ENCODE measurements around the gene PSORS1C1.

The PSORS1C1 gene

DNA sequence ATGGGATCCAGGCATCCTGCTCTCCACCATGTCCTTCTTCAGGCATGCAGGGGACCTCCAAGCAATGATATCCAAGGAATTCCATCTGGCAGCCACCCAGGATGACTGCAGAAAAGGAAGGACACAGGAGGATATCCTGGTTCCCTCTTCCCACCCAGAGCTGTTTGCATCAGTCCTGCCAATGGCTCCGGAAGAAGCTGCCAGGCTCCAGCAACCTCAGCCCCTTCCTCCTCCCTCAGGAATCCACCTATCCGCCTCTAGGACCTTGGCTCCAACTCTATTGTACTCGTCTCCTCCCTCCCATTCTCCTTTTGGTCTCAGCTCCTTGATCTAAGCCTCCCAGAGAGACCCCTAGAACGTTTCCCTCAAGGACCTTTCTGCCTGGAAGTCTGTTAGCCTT, 25.0 kb downstream of the PSORS1C1 start:
- Histone ChIP-seq H3K27ac (replicated peaks) (no peak overlapping the region), H3K27me3 (ENCODE audit: insufficient read depth, poor library complexity, severe bottlenecking) (no peaks in the 10 kb centered on the region), H3K4me3 (replicated peaks; ENCODE audit: insufficient read depth, low read length) (no peak overlapping the region)
- TF ChIP-seq, protein P1, sequence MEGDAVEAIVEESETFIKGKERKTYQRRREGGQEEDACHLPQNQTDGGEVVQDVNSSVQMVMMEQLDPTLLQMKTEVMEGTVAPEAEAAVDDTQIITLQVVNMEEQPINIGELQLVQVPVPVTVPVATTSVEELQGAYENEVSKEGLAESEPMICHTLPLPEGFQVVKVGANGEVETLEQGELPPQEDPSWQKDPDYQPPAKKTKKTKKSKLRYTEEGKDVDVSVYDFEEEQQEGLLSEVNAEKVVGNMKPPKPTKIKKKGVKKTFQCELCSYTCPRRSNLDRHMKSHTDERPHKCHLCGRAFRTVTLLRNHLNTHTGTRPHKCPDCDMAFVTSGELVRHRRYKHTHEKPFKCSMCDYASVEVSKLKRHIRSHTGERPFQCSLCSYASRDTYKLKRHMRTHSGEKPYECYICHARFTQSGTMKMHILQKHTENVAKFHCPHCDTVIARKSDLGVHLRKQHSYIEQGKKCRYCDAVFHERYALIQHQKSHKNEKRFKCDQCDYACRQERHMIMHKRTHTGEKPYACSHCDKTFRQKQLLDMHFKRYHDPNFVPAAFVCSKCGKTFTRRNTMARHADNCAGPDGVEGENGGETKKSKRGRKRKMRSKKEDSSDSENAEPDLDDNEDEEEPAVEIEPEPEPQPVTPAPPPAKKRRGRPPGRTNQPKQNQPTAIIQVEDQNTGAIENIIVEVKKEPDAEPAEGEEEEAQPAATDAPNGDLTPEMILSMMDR (IDR thresholded peaks at IDR 0.05; ENCODE audit: insufficient read depth, low read length) = no peak
- TF ChIP-seq POLR2AphosphoS5 (IDR thresholded peaks at IDR 0.05; ENCODE audit: low read depth) (no peak), SPI1 (IDR thresholded peaks at IDR 0.05; ENCODE audit: borderline replicate concordance, low read depth) (no peak), GABPA (IDR thresholded peaks at IDR 0.05; ENCODE audit: low read depth) (no peak)
- TF ChIP-seq, protein P2, sequence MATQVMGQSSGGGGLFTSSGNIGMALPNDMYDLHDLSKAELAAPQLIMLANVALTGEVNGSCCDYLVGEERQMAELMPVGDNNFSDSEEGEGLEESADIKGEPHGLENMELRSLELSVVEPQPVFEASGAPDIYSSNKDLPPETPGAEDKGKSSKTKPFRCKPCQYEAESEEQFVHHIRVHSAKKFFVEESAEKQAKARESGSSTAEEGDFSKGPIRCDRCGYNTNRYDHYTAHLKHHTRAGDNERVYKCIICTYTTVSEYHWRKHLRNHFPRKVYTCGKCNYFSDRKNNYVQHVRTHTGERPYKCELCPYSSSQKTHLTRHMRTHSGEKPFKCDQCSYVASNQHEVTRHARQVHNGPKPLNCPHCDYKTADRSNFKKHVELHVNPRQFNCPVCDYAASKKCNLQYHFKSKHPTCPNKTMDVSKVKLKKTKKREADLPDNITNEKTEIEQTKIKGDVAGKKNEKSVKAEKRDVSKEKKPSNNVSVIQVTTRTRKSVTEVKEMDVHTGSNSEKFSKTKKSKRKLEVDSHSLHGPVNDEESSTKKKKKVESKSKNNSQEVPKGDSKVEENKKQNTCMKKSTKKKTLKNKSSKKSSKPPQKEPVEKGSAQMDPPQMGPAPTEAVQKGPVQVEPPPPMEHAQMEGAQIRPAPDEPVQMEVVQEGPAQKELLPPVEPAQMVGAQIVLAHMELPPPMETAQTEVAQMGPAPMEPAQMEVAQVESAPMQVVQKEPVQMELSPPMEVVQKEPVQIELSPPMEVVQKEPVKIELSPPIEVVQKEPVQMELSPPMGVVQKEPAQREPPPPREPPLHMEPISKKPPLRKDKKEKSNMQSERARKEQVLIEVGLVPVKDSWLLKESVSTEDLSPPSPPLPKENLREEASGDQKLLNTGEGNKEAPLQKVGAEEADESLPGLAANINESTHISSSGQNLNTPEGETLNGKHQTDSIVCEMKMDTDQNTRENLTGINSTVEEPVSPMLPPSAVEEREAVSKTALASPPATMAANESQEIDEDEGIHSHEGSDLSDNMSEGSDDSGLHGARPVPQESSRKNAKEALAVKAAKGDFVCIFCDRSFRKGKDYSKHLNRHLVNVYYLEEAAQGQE (IDR thresholded peaks at IDR 0.05; ENCODE audit: insufficient replicate concordance, low read depth) = no peak
- no peak for DNase-seq (ENCODE audit: low read depth in 1 of 2, low spot score in 1 of 2)

DNA sequence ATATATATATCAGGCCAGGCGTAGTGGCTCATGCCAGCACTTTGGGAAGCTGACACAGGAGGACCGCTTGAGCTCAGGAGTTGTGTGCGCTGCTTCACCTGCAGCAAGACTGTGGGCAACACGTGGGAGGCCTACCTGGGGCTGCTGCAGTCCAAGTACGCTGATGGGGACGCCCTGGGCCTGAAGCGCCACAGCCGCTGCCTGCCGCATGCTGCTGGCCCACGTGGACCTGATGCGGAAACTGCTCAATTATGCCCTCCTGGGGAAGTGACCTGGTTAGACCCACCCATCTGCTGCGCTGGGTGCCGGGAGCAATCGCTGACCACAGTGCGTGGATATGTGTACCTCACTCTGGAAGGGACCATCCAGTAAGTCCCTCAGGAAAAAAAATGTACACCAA, 26.0 kb downstream of the PSORS1C1 start:
- H3K27ac ChIP-seq (replicated peaks) = no peak overlapping the region
- no peaks in the 10 kb centered on the region for H3K27me3 ChIP-seq (ENCODE audit: insufficient read depth, poor library complexity, severe bottlenecking)
- H3K4me3 ChIP-seq (replicated peaks; ENCODE audit: insufficient read depth, low read length) = no peak overlapping the region
- no peak for TF ChIP-seq GABPA (IDR thresholded peaks at IDR 0.05; ENCODE audit: low read depth)
- TF ChIP-seq, protein P1 (IDR thresholded peaks at IDR 0.05; ENCODE audit: insufficient read depth, low read length) = no peak
- TF ChIP-seq, protein P2 (IDR thresholded peaks at IDR 0.05; ENCODE audit: insufficient replicate concordance, low read depth) = no peak
- DNase-seq (ENCODE audit: low read depth in 1 of 2, low spot score in 1 of 2) = no peak

DNA sequence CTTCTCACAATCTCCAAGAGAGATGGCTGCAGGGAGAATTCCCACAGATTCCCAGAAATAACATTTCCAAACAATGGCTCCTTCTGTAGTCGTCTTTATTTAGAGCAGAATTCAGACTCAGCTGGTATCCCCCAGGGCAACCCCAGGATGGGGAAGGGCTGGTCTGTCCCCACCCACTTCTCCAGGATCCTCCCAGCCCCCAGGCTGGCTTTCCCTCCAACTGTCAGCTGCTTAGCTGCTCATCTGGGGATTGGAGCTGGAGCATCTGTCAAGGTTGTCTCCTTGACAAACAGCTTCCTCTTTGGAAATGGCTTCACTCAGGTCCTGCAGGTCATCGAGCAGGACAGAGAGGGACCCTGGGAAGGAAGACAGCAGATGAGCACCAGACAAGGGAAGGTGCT, 27.8 kb downstream of the PSORS1C1 start:
- H3K27ac ChIP-seq (replicated peaks) = no peak overlapping the region
- H3K27me3 ChIP-seq (ENCODE audit: insufficient read depth, poor library complexity, severe bottlenecking) = no peaks in the 10 kb centered on the region
- TF ChIP-seq SPI1 (IDR thresholded peaks at IDR 0.05; ENCODE audit: borderline replicate concordance, low read depth) = no peak
- TF ChIP-seq POLR2AphosphoS5 (IDR thresholded peaks at IDR 0.05; ENCODE audit: low read depth) = no peak
- TF ChIP-seq, protein P2 (IDR thresholded peaks at IDR 0.05; ENCODE audit: insufficient replicate concordance, low read depth) = no peak
- no peak for TF ChIP-seq GABPA (IDR thresholded peaks at IDR 0.05; ENCODE audit: low read depth)
- TF ChIP-seq, protein P1 (IDR thresholded peaks at IDR 0.05; ENCODE audit: insufficient read depth, low read length) = no peak
- no peak for DNase-seq (ENCODE audit: low read depth in 1 of 2, low spot score in 1 of 2)
- H3K4me3 ChIP-seq (replicated peaks; ENCODE audit: insufficient read depth, low read length) = no peak overlapping the region

Data from HL-60 (cell line).